ENCODE data around the gene PRRC2B. TPM values are rescaled to one million over a fixed set of nuclear protein-coding genes. Genes with fewer than 3 reads are reported as not detected.

The PRRC2B gene
- total and polyA plus RNA-seq, 2 experiments from 2014 or later: 48.2 to 118 TPM

DNA sequence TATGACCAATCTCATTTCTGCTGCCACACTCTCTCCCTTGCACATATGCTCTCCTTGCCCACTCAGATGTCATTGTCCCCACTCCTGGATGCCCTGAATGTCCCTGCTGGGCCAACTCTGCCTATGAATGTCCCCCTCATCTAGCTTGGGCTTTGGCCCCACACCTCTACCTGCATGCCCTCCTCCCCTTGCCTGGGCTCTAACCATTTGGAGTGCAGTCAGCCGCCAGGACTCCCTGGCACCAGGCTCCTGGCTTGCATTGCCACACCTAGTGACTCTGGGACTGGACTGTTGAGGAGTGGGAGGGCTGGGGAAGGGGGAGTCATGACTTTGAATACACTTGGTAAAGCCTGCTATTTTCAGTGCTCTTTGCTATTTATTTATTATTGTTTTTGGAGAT lies 67.3 kb downstream of the PRRC2B start:
- TF ChIP-seq EZH2 (IDR thresholded peaks at IDR 0.05; ENCODE audit: borderline replicate concordance) (no peak), EZH2phosphoT487 (IDR thresholded peaks at IDR 0.05; ENCODE audit: low read depth, severe bottlenecking, unreplicated experiment) (no peak)
- TF ChIP-seq, protein P1, sequence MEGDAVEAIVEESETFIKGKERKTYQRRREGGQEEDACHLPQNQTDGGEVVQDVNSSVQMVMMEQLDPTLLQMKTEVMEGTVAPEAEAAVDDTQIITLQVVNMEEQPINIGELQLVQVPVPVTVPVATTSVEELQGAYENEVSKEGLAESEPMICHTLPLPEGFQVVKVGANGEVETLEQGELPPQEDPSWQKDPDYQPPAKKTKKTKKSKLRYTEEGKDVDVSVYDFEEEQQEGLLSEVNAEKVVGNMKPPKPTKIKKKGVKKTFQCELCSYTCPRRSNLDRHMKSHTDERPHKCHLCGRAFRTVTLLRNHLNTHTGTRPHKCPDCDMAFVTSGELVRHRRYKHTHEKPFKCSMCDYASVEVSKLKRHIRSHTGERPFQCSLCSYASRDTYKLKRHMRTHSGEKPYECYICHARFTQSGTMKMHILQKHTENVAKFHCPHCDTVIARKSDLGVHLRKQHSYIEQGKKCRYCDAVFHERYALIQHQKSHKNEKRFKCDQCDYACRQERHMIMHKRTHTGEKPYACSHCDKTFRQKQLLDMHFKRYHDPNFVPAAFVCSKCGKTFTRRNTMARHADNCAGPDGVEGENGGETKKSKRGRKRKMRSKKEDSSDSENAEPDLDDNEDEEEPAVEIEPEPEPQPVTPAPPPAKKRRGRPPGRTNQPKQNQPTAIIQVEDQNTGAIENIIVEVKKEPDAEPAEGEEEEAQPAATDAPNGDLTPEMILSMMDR (IDR thresholded peaks at IDR 0.05; ENCODE audit: poor library complexity): no peak
- Histone ChIP-seq H3K9me3 (ENCODE audit: low read depth) (no peaks in the 10 kb centered on the region), H3K27ac (no peak overlapping the region), H3K9me2 (replicated peaks; ENCODE audit: insufficient read depth) (no peaks in the 10 kb centered on the region), H3K4me1 (ENCODE audit: insufficient read depth) (no peaks in the 10 kb centered on the region), H3K79me2 (peaks cover 42% of the 10 kb centered on the region), H3K36me3 (replicated peaks; ENCODE audit: insufficient read depth, low read depth) (peaks cover 5% of the 10 kb centered on the region), H4K20me1 (ENCODE audit: insufficient read depth, poor library complexity, severe bottlenecking) (no peaks in the 10 kb centered on the region), H3K4me3 (no peak overlapping the region), H3K4me2 (no peak overlapping the region), H3K27me3 (no peaks in the 10 kb centered on the region), H2AFZ (no peak overlapping the region)
- WGBS (ENCODE audit: low lambda C conversion rate, missing lambda C conversion rate): 97% methylated on average over 1 of the region's 1 CpG
- no peak for DNase-seq (ENCODE audit: low spot score)

DNA sequence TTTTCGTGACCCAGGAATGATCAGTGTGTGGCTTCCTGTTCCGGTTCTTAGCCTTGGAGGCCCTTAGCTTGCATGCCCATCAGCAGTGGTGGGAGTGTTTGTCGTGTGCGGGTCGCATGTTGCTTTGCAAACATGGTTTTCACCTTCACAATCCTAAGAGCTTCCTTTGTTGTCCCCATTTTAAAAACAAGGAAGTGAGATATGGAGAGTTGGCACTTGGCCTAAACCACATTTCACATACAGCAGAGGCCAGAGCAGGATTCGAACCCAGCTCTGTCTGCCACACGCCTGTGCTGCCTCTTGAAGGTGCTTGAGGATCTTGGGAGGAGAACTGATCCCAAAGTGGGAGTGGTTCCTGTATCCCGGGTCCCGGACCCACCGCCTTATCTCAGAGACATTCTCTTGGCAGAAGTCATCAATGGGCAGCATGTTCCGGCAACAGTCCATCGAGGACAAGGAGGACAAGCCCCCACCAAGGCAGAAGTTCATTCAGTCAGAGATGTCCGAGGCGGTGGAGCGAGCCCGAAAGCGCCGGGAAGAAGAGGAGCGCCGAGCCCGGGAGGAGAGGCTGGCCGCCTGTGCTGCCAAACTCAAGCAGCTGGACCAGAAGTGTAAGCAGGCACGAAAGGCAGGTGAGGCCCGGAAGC lies 70.6 kb downstream of the PRRC2B start:
- Histone ChIP-seq H3K4me3 (no peak overlapping the region), H3K27me3 (no peaks in the 10 kb centered on the region), H3K9me2 (replicated peaks; ENCODE audit: insufficient read depth) (no peaks in the 10 kb centered on the region), H3K27ac (no peak overlapping the region), H2AFZ (no peak overlapping the region), H3K4me2 (no peak overlapping the region), H3K4me1 (ENCODE audit: insufficient read depth) (no peaks in the 10 kb centered on the region), H3K36me3 (replicated peaks; ENCODE audit: insufficient read depth, low read depth) (peaks cover 5% of the 10 kb centered on the region), H3K79me2 (peaks cover 50% of the 10 kb centered on the region), H4K20me1 (ENCODE audit: insufficient read depth, poor library complexity, severe bottlenecking) (no peaks in the 10 kb centered on the region), H3K9me3 (ENCODE audit: low read depth) (no peaks in the 10 kb centered on the region)
- WGBS (ENCODE audit: low lambda C conversion rate, missing lambda C conversion rate): 94% methylated on average over 24 of the region's 24 CpGs
- no peak for DNase-seq (ENCODE audit: low spot score)
- TF ChIP-seq EZH2 (IDR thresholded peaks at IDR 0.05; ENCODE audit: borderline replicate concordance) (no peak), EZH2phosphoT487 (IDR thresholded peaks at IDR 0.05; ENCODE audit: low read depth, severe bottlenecking, unreplicated experiment) (no peak)
- TF ChIP-seq, protein P1 (IDR thresholded peaks at IDR 0.05; ENCODE audit: poor library complexity): no peak

DNA sequence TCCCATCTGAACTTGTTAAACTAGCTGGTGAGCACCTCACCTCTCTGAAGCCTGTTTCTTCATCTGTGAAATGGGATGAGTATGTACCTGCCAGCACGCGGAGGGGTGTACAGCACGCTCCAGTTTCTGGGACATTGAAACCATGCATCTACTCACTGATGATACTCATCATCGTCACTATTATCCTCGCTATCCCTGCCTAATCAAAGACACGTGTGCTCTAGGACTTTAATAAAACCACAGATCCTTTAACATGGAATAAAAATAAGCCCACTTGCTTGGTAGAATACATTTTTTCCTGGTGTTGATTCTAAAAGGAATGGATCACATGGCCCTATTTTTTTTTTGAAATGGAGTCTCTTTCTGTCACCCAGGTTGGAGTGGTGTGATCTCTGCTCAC lies 71.5 kb downstream of the PRRC2B start:
- no peak for DNase-seq (ENCODE audit: low spot score)
- H3K9me2 ChIP-seq (replicated peaks; ENCODE audit: insufficient read depth): no peaks in the 10 kb centered on the region
- peaks cover 59% of the 10 kb centered on the region for H3K79me2 ChIP-seq
- no peak overlapping the region for H3K4me3 ChIP-seq
- no peak overlapping the region for H2AFZ ChIP-seq
- no peaks in the 10 kb centered on the region for H3K27me3 ChIP-seq
- no peak overlapping the region for H3K4me2 ChIP-seq
- WGBS (ENCODE audit: low lambda C conversion rate, missing lambda C conversion rate): 96% methylated on average over 6 of the region's 6 CpGs
- H3K36me3 ChIP-seq (replicated peaks; ENCODE audit: insufficient read depth, low read depth): peaks cover 5% of the 10 kb centered on the region
- H3K4me1 ChIP-seq (ENCODE audit: insufficient read depth): no peaks in the 10 kb centered on the region
- H3K9me3 ChIP-seq (ENCODE audit: low read depth): no peaks in the 10 kb centered on the region
- no peak overlapping the region for H3K27ac ChIP-seq
- TF ChIP-seq EZH2 (IDR thresholded peaks at IDR 0.05; ENCODE audit: borderline replicate concordance) (no peak), EZH2phosphoT487 (IDR thresholded peaks at IDR 0.05; ENCODE audit: low read depth, severe bottlenecking, unreplicated experiment) (no peak)
- TF ChIP-seq, protein P1 (IDR thresholded peaks at IDR 0.05; ENCODE audit: poor library complexity): no peak
- H4K20me1 ChIP-seq (ENCODE audit: insufficient read depth, poor library complexity, severe bottlenecking): peaks cover 4% of the 10 kb centered on the region
